Fibroblast of skin of scalp (primary cell): ENCODE measurements around the gene AGBL4.

Experiments used
- DNase-seq: peaks from one replicate; pipeline ENCODE4 v3.0.0-alpha.2; 2013

AGBL4 gene

GRCh38 chr1:49171941-49172593 is 851.7 kb downstream of the AGBL4 start:
- DNase-seq, result no peak

- no peak for DNase-seq
These were observed 857.7 kb downstream of the AGBL4 start for GRCh38 chr1:49166031-49166430.

- peak; percentile 71 for DNase-seq
These were observed 860.7 kb downstream of the AGBL4 start for GRCh38 chr1:49163031-49163430.

- no peak for DNase-seq
These were observed 863.1 kb downstream of the AGBL4 start for GRCh38 chr1:49160677-49161076.

GRCh38 chr1:49136738-49137251 is 887.0 kb downstream of the AGBL4 start:
- peak; percentile 1 for DNase-seq

GRCh38 chr1:49125746-49126145 is 898.0 kb downstream of the AGBL4 start:
- DNase-seq, result no peak

- no peak for DNase-seq
These were observed 911.8 kb downstream of the AGBL4 start for GRCh38 chr1:49111931-49112330.

- peak; percentile 62 for DNase-seq
These were observed 917.3 kb downstream of the AGBL4 start for GRCh38 chr1:49106445-49106844.

- DNase-seq, result peak; percentile 16
These were observed 919.2 kb downstream of the AGBL4 start for GRCh38 chr1:49104575-49104974.

- peak; percentile 96 for DNase-seq
These were observed 921.0 kb downstream of the AGBL4 start for GRCh38 chr1:49102752-49103151.

- DNase-seq, result no peak
These were observed 924.9 kb downstream of the AGBL4 start for GRCh38 chr1:49098866-49099265.

GRCh38 chr1:49086327-49086726 is 937.4 kb downstream of the AGBL4 start:
- DNase-seq, result no peak

- DNase-seq, result no peak
These were observed 938.7 kb downstream of the AGBL4 start for GRCh38 chr1:49085079-49085478.

GRCh38 chr1:49060766-49061165 is 963.0 kb downstream of the AGBL4 start:
- DNase-seq, result peak; percentile 98

GRCh38 chr1:49059087-49059486 is 964.7 kb downstream of the AGBL4 start:
- DNase-seq, result no peak

GRCh38 chr1:49052102-49052501 is 971.7 kb downstream of the AGBL4 start:
- no peak for DNase-seq

GRCh38 chr1:49051647-49052046 is 972.1 kb downstream of the AGBL4 start:
- DNase-seq, result no peak

GRCh38 chr1:49050041-49050440 is 973.7 kb downstream of the AGBL4 start:
- no peak for DNase-seq

- no peak for DNase-seq
These were observed 975.6 kb downstream of the AGBL4 start for GRCh38 chr1:49048188-49048587.

- DNase-seq, result no peak
These were observed 977.4 kb downstream of the AGBL4 start for GRCh38 chr1:49046305-49046704.

GRCh38 chr1:49045371-49045770 is 978.4 kb downstream of the AGBL4 start:
- DNase-seq, result no peak

GRCh38 chr1:49036700-49037099 is 987.1 kb downstream of the AGBL4 start:
- DNase-seq, result peak; percentile 14

GRCh38 chr1:49028396-49028795 is 995.4 kb downstream of the AGBL4 start:
- DNase-seq, result no peak

GRCh38 chr1:49026230-49026811 is 997.4 kb downstream of the AGBL4 start:
- no peak for DNase-seq
